Measurements from ENCODE around the gene EIF2D.
A peak's percentile ranks its signal among the peaks of the same experiment; 100 is the strongest.

EIF2D gene

GRCh38 chr1:206569556-206569955 lies 42.7 kb downstream of the EIF2D start:
- no peak for DNase-seq (ENCODE audit: low spot score)

- no peak for DNase-seq (ENCODE audit: low spot score)
These were observed 43.4 kb downstream of the EIF2D start for GRCh38 chr1:206568779-206569352.

GRCh38 chr1:206568256-206568655 lies 44.0 kb downstream of the EIF2D start:
- no peak for DNase-seq (ENCODE audit: low spot score)

- no peak for DNase-seq (ENCODE audit: low spot score)
These were observed 45.3 kb downstream of the EIF2D start for GRCh38 chr1:206566999-206567398.

- DNase-seq (ENCODE audit: low spot score): no peak
These were observed 46.3 kb downstream of the EIF2D start for GRCh38 chr1:206565995-206566394.

GRCh38 chr1:206563367-206564207 lies 48.7 kb downstream of the EIF2D start:
- no peak for DNase-seq (ENCODE audit: low spot score)

- no peak for DNase-seq (ENCODE audit: low spot score)
These were observed 52.1 kb downstream of the EIF2D start for GRCh38 chr1:206560007-206560716.

- DNase-seq (ENCODE audit: low spot score): no peak
These were observed 52.6 kb downstream of the EIF2D start for GRCh38 chr1:206559672-206559995.

GRCh38 chr1:206558794-206559671 lies 53.2 kb downstream of the EIF2D start:
- peak; percentile 70 for DNase-seq (ENCODE audit: low spot score)

- DNase-seq (ENCODE audit: low spot score): peak; percentile 36
These were observed 54.4 kb downstream of the EIF2D start for GRCh38 chr1:206557636-206558473.

- DNase-seq (ENCODE audit: low spot score): peak; percentile 82
These were observed 55.3 kb downstream of the EIF2D start for GRCh38 chr1:206556750-206557635.

- DNase-seq (ENCODE audit: low spot score): peak; percentile 34
These were observed 56.1 kb downstream of the EIF2D start for GRCh38 chr1:206556047-206556749.

GRCh38 chr1:206555473-206555935 lies 56.8 kb downstream of the EIF2D start:
- DNase-seq (ENCODE audit: low spot score): peak; percentile 17

GRCh38 chr1:206554701-206555472 lies 57.4 kb downstream of the EIF2D start:
- no peak for DNase-seq (ENCODE audit: low spot score)

GRCh38 chr1:206554211-206554610 lies 58.1 kb downstream of the EIF2D start:
- DNase-seq (ENCODE audit: low spot score): no peak

GRCh38 chr1:206551986-206552326 lies 60.3 kb downstream of the EIF2D start:
- no peak for DNase-seq (ENCODE audit: low spot score)

GRCh38 chr1:206551296-206551985 lies 60.8 kb downstream of the EIF2D start:
- DNase-seq (ENCODE audit: low spot score): no peak

GRCh38 chr1:206550446-206550845 lies 61.8 kb downstream of the EIF2D start:
- no peak for DNase-seq (ENCODE audit: low spot score)

Measured in germinal center (tissue), 1 donor.